ENCODE results near the gene USP24. TPM values are rescaled to one million over a fixed set of nuclear protein-coding genes. Genes with fewer than 3 reads are reported as not detected.
A peak's percentile ranks its signal among the peaks of the same experiment; 100 is the strongest.

Gene USP24
- total RNA-seq, 1 experiment from 2014 or later, result 35.3 TPM

- no peaks in the 10 kb centered on the region for H4K20me1 ChIP-seq (ENCODE audit: control insufficient read depth, insufficient read depth, insufficient read length)
- no peak overlapping the region for H3K56ac ChIP-seq (ENCODE audit: insufficient read length, low read depth, low read length)
- no CpG with 5 or more reads among the region's 3 CpGs for WGBS (ENCODE audit: extremely low coverage, insufficient read length, low lambda C conversion rate)
- no peaks in the 10 kb centered on the region for H3K79me2 ChIP-seq (ENCODE audit: insufficient read depth, low read length)
- no peak overlapping the region for H3K27ac ChIP-seq (ENCODE audit: insufficient read length, low read depth, low read length)
- H3K4me1 ChIP-seq (ENCODE audit: insufficient read depth, low read length), result no peaks in the 10 kb centered on the region
- no peak overlapping the region for H2AFZ ChIP-seq (ENCODE audit: low read length)
- H3K4me1 Mint-ChIP-seq, result no peaks in the 10 kb centered on the region
- H4K8ac ChIP-seq (replicated peaks; ENCODE audit: insufficient read length, low read depth, low read length), result no peak overlapping the region
- no peaks in the 10 kb centered on the region for H3K9me3 Mint-ChIP-seq
- H4K5ac ChIP-seq (ENCODE audit: insufficient read length, low read depth, low read length), result no peak overlapping the region
- no peak overlapping the region for H3K18ac ChIP-seq (ENCODE audit: insufficient read length, low read depth, low read length)
- no peaks in the 10 kb centered on the region for H3K79me1 ChIP-seq (ENCODE audit: insufficient read depth, low read depth, low read length, poor library complexity, severe bottlenecking)
- H3K9ac ChIP-seq (ENCODE audit: extremely low read depth, insufficient read length, low read length), result no peak overlapping the region
- no peaks in the 10 kb centered on the region for H3K27me3 ChIP-seq (ENCODE audit: insufficient read depth, low read length)
- H2BK5ac ChIP-seq (ENCODE audit: insufficient read length, low read length), result no peak overlapping the region
- H2AK5ac ChIP-seq (ENCODE audit: insufficient read length, low read length), result no peak overlapping the region
- no peaks in the 10 kb centered on the region for H3K23me2 ChIP-seq (ENCODE audit: insufficient read length, low read depth, low read length, poor library complexity, severe bottlenecking)
- H3K36me3 Mint-ChIP-seq (ENCODE audit: insufficient read depth in 1 of 3, low read depth in 3 of 3), result peaks cover 14 to 84% (median 59%) of the 10 kb centered on the region in 3 experiments
- TF ChIP-seq CTCF (conservative IDR thresholded peaks at IDR 0.05), result no peak
- no peak overlapping the region for H3K4me2 ChIP-seq (ENCODE audit: insufficient read depth, insufficient read length, low read length)
- no peak overlapping the region for H3K14ac ChIP-seq (ENCODE audit: insufficient read depth, low read length)
- H3K27me3 Mint-ChIP-seq (ENCODE audit: low read depth), result no peaks in the 10 kb centered on the region
- H3T11ph ChIP-seq (ENCODE audit: low read length), result no peak overlapping the region
- no peak overlapping the region for H2BK15ac ChIP-seq (ENCODE audit: low read depth, low read length)
- no peak overlapping the region for H3K23ac ChIP-seq (ENCODE audit: insufficient read length, low read depth, low read length)
- H3K9me3 ChIP-seq (ENCODE audit: control insufficient read depth, low read depth, low read length), result no peaks in the 10 kb centered on the region
- no peak for DNase-seq
- H2BK20ac ChIP-seq (ENCODE audit: low read depth, low read length, poor library complexity, severe bottlenecking), result no peak overlapping the region
- H2BK120ac ChIP-seq (ENCODE audit: low read depth, low read length, poor library complexity, severe bottlenecking), result no peak overlapping the region
- no peak overlapping the region for H2BK12ac ChIP-seq (ENCODE audit: insufficient read length, low read depth, low read length)
- H3K4ac ChIP-seq (ENCODE audit: low read depth, low read length), result no peak overlapping the region
- H3K27ac Mint-ChIP-seq, result peak overlapping the region in 2 of 3 experiments; percentile 11 to 22; a peak in 1 of 7 replicates
- no peak overlapping the region for H3K4me3 Mint-ChIP-seq
- no peak overlapping the region for H4K91ac ChIP-seq (ENCODE audit: insufficient read length, low read depth, low read length)
These were observed 127.7 kb downstream of the USP24 start for GRCh38 chr1:55087439-55087838.

Measured in H9 (cell line).